ENCODE results near the gene CSNK1E.

- TF ChIP-seq OSR1 (CRISPR knock-in tag; IDR thresholded peaks at IDR 0.05) (no peak), ZNF8 (CRISPR knock-in tag; IDR thresholded peaks at IDR 0.05) (no peak), SNAI2 (CRISPR knock-in tag; IDR thresholded peaks at IDR 0.05) (no peak), PPARA (CRISPR knock-in tag; IDR thresholded peaks at IDR 0.05; ENCODE audit: borderline replicate concordance) (no peak), BACH2 (CRISPR knock-in tag; IDR thresholded peaks at IDR 0.05; ENCODE audit: borderline replicate concordance) (no peak), ZNF565 (CRISPR knock-in tag; conservative IDR thresholded peaks at IDR 0.05; ENCODE audit: low read depth) (no peak)
These were observed 74.0 kb downstream of the CSNK1E start for GRCh38 chr22:38243007-38243765.

Data from SK-N-SH treated with all-trans-retinoic acid at 6 μM for 48 hours (cell line).